HepG2 (cell line): ENCODE results near the gene RELB.

Experiments used
- EP300 ChIP-seq, 3 experiments: sonication (generic) in 1 of 3; formaldehyde crosslinking in 1 of 3; IDR thresholded peaks; 2 replicates each; pipeline versions ENCODE4 v1.5.1 to v1.6.1; 2011 to 2020; ENCODE audit warnings: low read depth in 2 of 3, low read length in 2 of 3, borderline replicate concordance in 1 of 3, improper control_type of control experiment in 1 of 3, mild to moderate bottlenecking in 1 of 3, missing genetic modification reagents in 1 of 3, moderate library complexity in 1 of 3
- FOXJ3 ChIP-seq: sonication (generic); formaldehyde crosslinking; IDR thresholded peaks from 2 replicates; pipeline ENCODE4 v1.4.0; 2020; ENCODE audit warnings: missing genetic modification reagents, mild to moderate bottlenecking, borderline replicate concordance
- MNT ChIP-seq: fragments of 450-650 bp; IDR thresholded peaks from 2 replicates; pipeline ENCODE4 v1.6.1; 2016
- MTF1 ChIP-seq: sonication (generic); formaldehyde crosslinking; IDR thresholded peaks from 2 replicates; pipeline ENCODE4 v1.5.0; 2020; ENCODE audit warnings: missing genetic modification reagents
- PBX3 ChIP-seq: sonication (generic); formaldehyde crosslinking; IDR thresholded peaks from 2 replicates; pipeline ENCODE4 v1.8.1; 2023; ENCODE audit warnings: missing genetic modification reagents, inconsistent platforms, borderline replicate concordance
- POLR2A ChIP-seq, 2 experiments: IDR thresholded peaks; 2 replicates each; pipeline ENCODE4 v1.6.1; 2011; ENCODE audit warnings: low read depth in 2 of 2, low read length in 2 of 2, mild to moderate bottlenecking in 1 of 2, moderate library complexity in 1 of 2; ENCODE audit not compliant: insufficient read depth in 1 of 2
- YY1 ChIP-seq: IDR thresholded peaks from 2 replicates; pipeline ENCODE4 v1.6.1; 2011; ENCODE audit warnings: low read length, low read depth, moderate library complexity, mild to moderate bottlenecking; ENCODE audit not compliant: insufficient read depth, insufficient replicate concordance
- ZNF274 ChIP-seq: sonication (generic); formaldehyde crosslinking; IDR thresholded peaks from 2 replicates; pipeline ENCODE4 v1.5.1; 2020; ENCODE audit warnings: mild to moderate bottlenecking, missing genetic modification reagents

- TF ChIP-seq MTF1 (no peak), YY1 (no peak), EP300 (IDR thresholded peaks at IDR 0.05; ENCODE audit: low read depth in 2 of 2, low read length in 2 of 2) (no peak), EP300 (CRISPR knock-in tag; IDR thresholded peaks at IDR 0.05; ENCODE audit: borderline replicate concordance) (no peak), FOXJ3 (no peak), MNT (no peak), POLR2A (IDR thresholded peaks at IDR 0.05; ENCODE audit: insufficient read depth in 1 of 2, low read depth in 2 of 2, low read length in 2 of 2) (no peak), ZNF274 (CRISPR knock-in tag) (no peak), PBX3 (no peak)
Observed at GRCh38 chr19:45059258-45059965, 58.1 kb downstream of the RELB start.
